Measurements from ENCODE around the gene KIF2A. TPM values are rescaled to one million over a fixed set of nuclear protein-coding genes. Genes with fewer than 3 reads are reported as not detected.
A peak's percentile ranks its signal among the peaks of the same experiment; 100 is the strongest.

The KIF2A gene
- total and polyA plus RNA-seq, 2 of the 13 experiments (the other 11 are each of a cell fraction or from before 2014, with no cell fraction given), result 8.5 to 19.2 TPM

DNA sequence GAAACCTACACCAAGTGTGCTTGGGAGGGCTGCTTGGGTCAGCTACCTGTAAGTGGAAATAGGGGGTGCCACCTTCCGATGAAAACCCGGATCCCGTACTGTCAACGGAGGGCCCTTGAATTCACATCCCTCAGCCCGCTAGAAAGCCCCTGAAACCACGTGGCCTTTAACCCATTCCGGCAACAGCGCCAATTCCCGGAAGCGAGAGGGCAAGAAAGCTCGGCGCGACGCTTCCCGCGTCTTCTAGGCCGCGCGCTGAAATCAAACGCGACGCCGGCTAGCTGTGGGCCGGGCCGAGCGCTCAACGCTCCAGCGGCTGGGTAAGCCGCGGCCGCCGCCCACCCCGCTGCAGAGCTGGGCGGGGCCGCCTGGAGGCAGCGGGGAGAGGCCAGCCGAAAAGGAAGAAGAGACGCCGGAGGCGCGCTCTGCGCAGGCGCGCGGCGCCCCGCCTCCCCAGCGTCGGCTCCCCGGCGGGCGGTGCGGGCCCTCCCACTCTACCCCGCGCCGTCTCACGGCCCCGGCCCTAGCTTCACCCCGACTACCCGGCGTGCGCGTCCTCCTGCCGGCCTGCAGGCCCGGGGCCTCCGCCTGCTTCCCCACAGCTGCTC is at the start of gene KIF2A (continued):
- TF ChIP-seq ZNF652 (CRISPR knock-in tag; IDR thresholded peaks at IDR 0.05; ENCODE audit: borderline replicate concordance, low read depth), result peak; percentile 90
- peak; percentile 87; the same call in 1 of the 2 replicates for TF ChIP-seq KLF9 (CRISPR knock-in tag; IDR thresholded peaks at IDR 0.05; ENCODE audit: low read depth)
- TF ChIP-seq, protein P1, sequence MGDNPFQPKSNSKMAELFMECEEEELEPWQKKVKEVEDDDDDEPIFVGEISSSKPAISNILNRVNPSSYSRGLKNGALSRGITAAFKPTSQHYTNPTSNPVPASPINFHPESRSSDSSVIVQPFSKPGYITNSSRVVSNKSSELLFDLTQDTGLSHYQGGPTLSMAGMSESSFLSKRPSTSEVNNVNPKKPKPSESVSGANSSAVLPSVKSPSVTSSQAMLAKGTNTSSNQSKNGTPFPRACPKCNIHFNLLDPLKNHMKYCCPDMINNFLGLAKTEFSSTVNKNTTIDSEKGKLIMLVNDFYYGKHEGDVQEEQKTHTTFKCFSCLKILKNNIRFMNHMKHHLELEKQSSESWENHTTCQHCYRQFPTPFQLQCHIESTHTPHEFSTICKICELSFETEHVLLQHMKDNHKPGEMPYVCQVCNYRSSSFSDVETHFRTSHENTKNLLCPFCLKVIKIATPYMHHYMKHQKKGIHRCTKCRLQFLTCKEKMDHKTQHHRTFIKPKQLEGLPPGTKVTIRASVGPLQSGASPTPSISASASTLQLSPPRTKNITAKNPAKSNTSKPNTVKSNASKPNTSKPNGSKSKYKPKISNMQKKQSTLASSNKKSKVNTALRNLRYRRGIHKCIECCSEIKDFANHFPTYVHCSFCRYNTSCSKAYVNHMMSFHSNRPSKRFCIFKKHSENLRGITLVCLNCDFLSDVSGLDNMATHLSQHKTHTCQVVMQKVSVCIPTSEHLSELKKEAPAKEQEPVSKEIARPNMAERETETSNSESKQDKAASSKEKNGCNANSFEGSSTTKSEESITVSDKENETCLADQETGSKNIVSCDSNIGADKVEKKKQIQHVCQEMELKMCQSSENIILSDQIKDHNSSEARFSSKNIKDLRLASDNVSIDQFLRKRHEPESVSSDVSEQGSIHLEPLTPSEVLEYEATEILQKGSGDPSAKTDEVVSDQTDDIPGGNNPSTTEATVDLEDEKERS (CRISPR knock-in tag; IDR thresholded peaks at IDR 0.05), result no peak
- TF ChIP-seq FIP1L1 (IDR thresholded peaks at IDR 0.05; ENCODE audit: borderline replicate concordance, insufficient read depth, low read depth, low read length), result no peak
- 0 out of 2 replicates have a peak, but pooled peaks have one; percentile 48 for TF ChIP-seq NFATC3 (CRISPR knock-in tag; IDR thresholded peaks at IDR 0.05)
- TF ChIP-seq, protein P2, sequence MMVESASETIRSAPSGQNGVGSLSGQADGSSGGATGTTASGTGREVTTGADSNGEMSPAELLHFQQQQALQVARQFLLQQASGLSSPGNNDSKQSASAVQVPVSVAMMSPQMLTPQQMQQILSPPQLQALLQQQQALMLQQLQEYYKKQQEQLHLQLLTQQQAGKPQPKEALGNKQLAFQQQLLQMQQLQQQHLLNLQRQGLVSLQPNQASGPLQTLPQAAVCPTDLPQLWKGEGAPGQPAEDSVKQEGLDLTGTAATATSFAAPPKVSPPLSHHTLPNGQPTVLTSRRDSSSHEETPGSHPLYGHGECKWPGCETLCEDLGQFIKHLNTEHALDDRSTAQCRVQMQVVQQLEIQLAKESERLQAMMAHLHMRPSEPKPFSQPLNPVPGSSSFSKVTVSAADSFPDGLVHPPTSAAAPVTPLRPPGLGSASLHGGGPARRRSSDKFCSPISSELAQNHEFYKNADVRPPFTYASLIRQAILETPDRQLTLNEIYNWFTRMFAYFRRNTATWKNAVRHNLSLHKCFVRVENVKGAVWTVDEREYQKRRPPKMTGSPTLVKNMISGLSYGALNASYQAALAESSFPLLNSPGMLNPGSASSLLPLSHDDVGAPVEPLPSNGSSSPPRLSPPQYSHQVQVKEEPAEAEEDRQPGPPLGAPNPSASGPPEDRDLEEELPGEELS (CRISPR knock-in tag; IDR thresholded peaks at IDR 0.05), result no peak
- peak; percentile 46; the same call in 1 of the 2 replicates for TF ChIP-seq HOXD1 (CRISPR knock-in tag; IDR thresholded peaks at IDR 0.05)
- no peak for TF ChIP-seq ZNF782 (CRISPR knock-in tag; IDR thresholded peaks at IDR 0.05; ENCODE audit: borderline replicate concordance)
- TF ChIP-seq, protein P3, sequence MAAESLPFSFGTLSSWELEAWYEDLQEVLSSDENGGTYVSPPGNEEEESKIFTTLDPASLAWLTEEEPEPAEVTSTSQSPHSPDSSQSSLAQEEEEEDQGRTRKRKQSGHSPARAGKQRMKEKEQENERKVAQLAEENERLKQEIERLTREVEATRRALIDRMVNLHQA (CRISPR knock-in tag; IDR thresholded peaks at IDR 0.05), result no peak
- TF ChIP-seq HNRNPLL (IDR thresholded peaks at IDR 0.05; ENCODE audit: low read depth, low read length, poor library complexity, severe bottlenecking), result no peak
- TF ChIP-seq ZNF3 (CRISPR knock-in tag; IDR thresholded peaks at IDR 0.05), result peak; percentile 49; the same call in 1 of the 2 replicates
- no peak for TF ChIP-seq ZNF496 (CRISPR knock-in tag; IDR thresholded peaks at IDR 0.05; ENCODE audit: insufficient replicate concordance)
- peak; percentile 91 for TF ChIP-seq SAP130 (CRISPR knock-in tag; IDR thresholded peaks at IDR 0.05; ENCODE audit: low read depth)
- peak; percentile 86; the same call in 1 of the 2 replicates for TF ChIP-seq YEATS2 (CRISPR knock-in tag; IDR thresholded peaks at IDR 0.05; ENCODE audit: borderline replicate concordance)
- no peak for TF ChIP-seq GABPA (IDR thresholded peaks at IDR 0.05; ENCODE audit: low read depth, low read length)
- peak; percentile 39 for TF ChIP-seq GABPA (CRISPR knock-in tag; IDR thresholded peaks at IDR 0.05; ENCODE audit: low read depth)
- no peak for TF ChIP-seq BRCA1 (CRISPR knock-in tag; IDR thresholded peaks at IDR 0.05)
- no peak for TF ChIP-seq JUNB (CRISPR knock-in tag; IDR thresholded peaks at IDR 0.05; ENCODE audit: borderline replicate concordance)
- TF ChIP-seq, protein P4, sequence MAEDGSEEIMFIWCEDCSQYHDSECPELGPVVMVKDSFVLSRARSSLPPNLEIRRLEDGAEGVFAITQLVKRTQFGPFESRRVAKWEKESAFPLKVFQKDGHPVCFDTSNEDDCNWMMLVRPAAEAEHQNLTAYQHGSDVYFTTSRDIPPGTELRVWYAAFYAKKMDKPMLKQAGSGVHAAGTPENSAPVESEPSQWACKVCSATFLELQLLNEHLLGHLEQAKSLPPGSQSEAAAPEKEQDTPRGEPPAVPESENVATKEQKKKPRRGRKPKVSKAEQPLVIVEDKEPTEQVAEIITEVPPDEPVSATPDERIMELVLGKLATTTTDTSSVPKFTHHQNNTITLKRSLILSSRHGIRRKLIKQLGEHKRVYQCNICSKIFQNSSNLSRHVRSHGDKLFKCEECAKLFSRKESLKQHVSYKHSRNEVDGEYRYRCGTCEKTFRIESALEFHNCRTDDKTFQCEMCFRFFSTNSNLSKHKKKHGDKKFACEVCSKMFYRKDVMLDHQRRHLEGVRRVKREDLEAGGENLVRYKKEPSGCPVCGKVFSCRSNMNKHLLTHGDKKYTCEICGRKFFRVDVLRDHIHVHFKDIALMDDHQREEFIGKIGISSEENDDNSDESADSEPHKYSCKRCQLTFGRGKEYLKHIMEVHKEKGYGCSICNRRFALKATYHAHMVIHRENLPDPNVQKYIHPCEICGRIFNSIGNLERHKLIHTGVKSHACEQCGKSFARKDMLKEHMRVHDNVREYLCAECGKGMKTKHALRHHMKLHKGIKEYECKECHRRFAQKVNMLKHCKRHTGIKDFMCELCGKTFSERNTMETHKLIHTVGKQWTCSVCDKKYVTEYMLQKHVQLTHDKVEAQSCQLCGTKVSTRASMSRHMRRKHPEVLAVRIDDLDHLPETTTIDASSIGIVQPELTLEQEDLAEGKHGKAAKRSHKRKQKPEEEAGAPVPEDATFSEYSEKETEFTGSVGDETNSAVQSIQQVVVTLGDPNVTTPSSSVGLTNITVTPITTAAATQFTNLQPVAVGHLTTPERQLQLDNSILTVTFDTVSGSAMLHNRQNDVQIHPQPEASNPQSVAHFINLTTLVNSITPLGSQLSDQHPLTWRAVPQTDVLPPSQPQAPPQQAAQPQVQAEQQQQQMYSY (CRISPR knock-in tag; IDR thresholded peaks at IDR 0.05), result peak; percentile 82
- TF ChIP-seq GPN1 (CRISPR knock-in tag; IDR thresholded peaks at IDR 0.05; ENCODE audit: borderline replicate concordance), result no peak
- TF ChIP-seq NR3C1 (CRISPR knock-in tag; IDR thresholded peaks at IDR 0.05), result no peak
- no peak for TF ChIP-seq KDM5A (IDR thresholded peaks at IDR 0.05; ENCODE audit: borderline replicate concordance, low read length)
